Measurements from ENCODE around the gene ARHGAP32. TPM values are rescaled to one million over a fixed set of nuclear protein-coding genes. Genes with fewer than 3 reads are reported as not detected.
"Not testable (repeated sequence)": the region's sequence is repeated elsewhere in the genome, so short reads cannot be mapped to it uniquely, and the experiment has no call there.

Gene ARHGAP32
- polyA plus RNA-seq, 1 donor from 2014 or later, result 12.0 TPM

DNA sequence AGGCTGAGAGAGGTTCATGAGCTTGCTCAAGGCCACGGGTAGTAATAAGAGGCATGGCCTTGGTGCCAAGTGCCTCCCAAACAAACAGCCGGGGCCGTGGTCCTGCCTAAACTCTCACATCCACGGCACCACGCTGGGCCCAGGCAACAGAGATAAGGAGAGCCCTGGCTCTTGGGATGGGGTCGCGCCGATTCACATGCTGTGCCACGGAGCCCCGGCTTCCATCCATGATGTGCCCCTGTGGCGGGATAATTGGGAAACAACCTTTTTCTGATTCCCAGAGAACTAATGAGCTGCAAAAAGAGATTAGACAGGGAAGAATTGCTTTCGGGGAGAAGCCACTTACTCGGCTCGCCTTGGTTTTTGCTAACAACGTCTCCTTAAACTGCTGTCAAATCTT, 271.5 kb downstream of the ARHGAP32 start:
- Histone ChIP-seq H3K9ac (ENCODE audit: low read length) (no peak overlapping the region), H3K9me3 (ENCODE audit: low read length) (no peaks in the 10 kb centered on the region)

DNA sequence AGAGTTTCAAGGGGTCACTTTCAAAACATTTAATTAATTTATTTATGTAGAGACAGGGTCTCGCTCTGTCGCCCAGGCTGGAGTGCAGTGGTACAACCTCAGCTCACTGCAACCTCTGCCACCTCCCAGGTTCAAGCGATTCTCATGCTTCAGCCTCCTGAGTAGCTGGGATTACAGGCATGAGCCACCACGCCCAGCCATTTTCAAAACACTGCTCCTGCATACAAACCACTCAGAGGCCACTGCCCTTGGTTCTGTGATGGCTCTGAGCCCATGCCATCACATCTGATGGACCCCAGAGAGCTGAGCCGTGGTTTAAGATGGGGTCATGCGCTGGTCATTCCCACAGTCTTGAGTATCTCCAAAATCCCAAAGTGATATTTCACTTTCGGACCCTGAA, 272.5 kb downstream of the ARHGAP32 start:
- H3K9ac ChIP-seq (ENCODE audit: low read length); H3K4me2 ChIP-seq (ENCODE audit: low read length); H4K20me1 ChIP-seq (ENCODE audit: insufficient read depth); H3K27me3 ChIP-seq (ENCODE audit: insufficient read depth, low read depth, low read length); H3K9me3 ChIP-seq (ENCODE audit: low read length); H2AFZ ChIP-seq (ENCODE audit: low read depth, low read length); H3K4me3 ChIP-seq (ENCODE audit: low read length); H3K27ac ChIP-seq (ENCODE audit: low read length); H3K9me2 ChIP-seq (ENCODE audit: insufficient read depth, low read length); H3K79me2 ChIP-seq (replicated peaks; ENCODE audit: insufficient read depth, low read length); H3K36me3 ChIP-seq (ENCODE audit: insufficient read depth, low read length); H3F3A ChIP-seq (ENCODE audit: insufficient read depth, low read length, poor library complexity, severe bottlenecking): not testable (repeated sequence)

More for the DNA sequence above, 271.5 kb downstream of the ARHGAP32 start:
- no peaks in the 10 kb centered on the region for H3F3A ChIP-seq (ENCODE audit: insufficient read depth, low read length, poor library complexity, severe bottlenecking)
- no peaks in the 10 kb centered on the region for H4K20me1 ChIP-seq (ENCODE audit: insufficient read depth)
- H3K4me3 ChIP-seq (ENCODE audit: low read length), result no peak overlapping the region
- H3K27ac ChIP-seq (ENCODE audit: low read length), result no peak overlapping the region
- H3K4me2 ChIP-seq (ENCODE audit: low read length), result no peak overlapping the region
- no peaks in the 10 kb centered on the region for H3K9me2 ChIP-seq (ENCODE audit: insufficient read depth, low read length)
- H3K27me3 ChIP-seq (ENCODE audit: insufficient read depth, low read depth, low read length), result no peaks in the 10 kb centered on the region
- no peak overlapping the region for H2AFZ ChIP-seq (ENCODE audit: low read depth, low read length)
- no peaks in the 10 kb centered on the region for H3K79me2 ChIP-seq (replicated peaks; ENCODE audit: insufficient read depth, low read length)
- no peaks in the 10 kb centered on the region for H3K36me3 ChIP-seq (ENCODE audit: insufficient read depth, low read length)
- no peak for TF ChIP-seq TAF1 (IDR thresholded peaks at IDR 0.05; ENCODE audit: low read depth)
- no peak for TF ChIP-seq EZH2 (IDR thresholded peaks at IDR 0.05; ENCODE audit: borderline replicate concordance, insufficient read depth, low read length, poor library complexity, severe bottlenecking)
- TF ChIP-seq POLR2AphosphoS5 (IDR thresholded peaks at IDR 0.05), result no peak
- TF ChIP-seq EP300 (conservative IDR thresholded peaks at IDR 0.05; ENCODE audit: poor library complexity, severe bottlenecking), result no peak
- no peak for TF ChIP-seq SMC3 (conservative IDR thresholded peaks at IDR 0.05; ENCODE audit: poor library complexity)
- no peak for TF ChIP-seq RAD21 (conservative IDR thresholded peaks at IDR 0.05)
- no peak for TF ChIP-seq MXI1 (conservative IDR thresholded peaks at IDR 0.05; ENCODE audit: poor library complexity, severe bottlenecking)

GRCh38 chr11:128919216-128919615, 272.9 kb downstream of the ARHGAP32 start:
- Histone ChIP-seq H3F3A (ENCODE audit: insufficient read depth, low read length, poor library complexity, severe bottlenecking) (no peaks in the 10 kb centered on the region), H3K9ac (ENCODE audit: low read length) (no peak overlapping the region), H2AFZ (ENCODE audit: low read depth, low read length) (no peak overlapping the region), H3K27ac (ENCODE audit: low read length) (no peak overlapping the region), H3K27me3 (ENCODE audit: insufficient read depth, low read depth, low read length) (no peaks in the 10 kb centered on the region), H3K9me3 (ENCODE audit: low read length) (no peaks in the 10 kb centered on the region), H3K79me2 (replicated peaks; ENCODE audit: insufficient read depth, low read length) (no peaks in the 10 kb centered on the region), H3K4me2 (ENCODE audit: low read length) (no peak overlapping the region), H3K36me3 (ENCODE audit: insufficient read depth, low read length) (no peaks in the 10 kb centered on the region), H3K4me3 (ENCODE audit: low read length) (no peak overlapping the region), H4K20me1 (ENCODE audit: insufficient read depth) (no peaks in the 10 kb centered on the region), H3K9me2 (ENCODE audit: insufficient read depth, low read length) (no peaks in the 10 kb centered on the region)
- TF ChIP-seq EZH2 (IDR thresholded peaks at IDR 0.05; ENCODE audit: borderline replicate concordance, insufficient read depth, low read length, poor library complexity, severe bottlenecking) (no peak), RAD21 (conservative IDR thresholded peaks at IDR 0.05) (no peak), CTCF (IDR thresholded peaks at IDR 0.05; ENCODE audit: poor library complexity, severe bottlenecking) (no peak), MXI1 (conservative IDR thresholded peaks at IDR 0.05; ENCODE audit: poor library complexity, severe bottlenecking) (no peak), POLR2AphosphoS5 (IDR thresholded peaks at IDR 0.05) (no peak), SMC3 (conservative IDR thresholded peaks at IDR 0.05; ENCODE audit: poor library complexity) (no peak), REST (IDR thresholded peaks at IDR 0.05; ENCODE audit: borderline replicate concordance) (no peak), TAF1 (IDR thresholded peaks at IDR 0.05; ENCODE audit: low read depth) (no peak), EP300 (conservative IDR thresholded peaks at IDR 0.05; ENCODE audit: poor library complexity, severe bottlenecking) (no peak)
